Activated CD8-positive, alpha-beta memory T cell treated with anti-CD3 and anti-CD28 coated beads for 4 hours (primary cell): ENCODE results near the gene HP.

Experiments used
- DNase-seq, 2 donors: peaks; one replicate each; pipeline ENCODE4 v3.0.0-alpha.2; 2020; ENCODE audit warnings: low read depth in 2 of 2

Gene HP

DNA sequence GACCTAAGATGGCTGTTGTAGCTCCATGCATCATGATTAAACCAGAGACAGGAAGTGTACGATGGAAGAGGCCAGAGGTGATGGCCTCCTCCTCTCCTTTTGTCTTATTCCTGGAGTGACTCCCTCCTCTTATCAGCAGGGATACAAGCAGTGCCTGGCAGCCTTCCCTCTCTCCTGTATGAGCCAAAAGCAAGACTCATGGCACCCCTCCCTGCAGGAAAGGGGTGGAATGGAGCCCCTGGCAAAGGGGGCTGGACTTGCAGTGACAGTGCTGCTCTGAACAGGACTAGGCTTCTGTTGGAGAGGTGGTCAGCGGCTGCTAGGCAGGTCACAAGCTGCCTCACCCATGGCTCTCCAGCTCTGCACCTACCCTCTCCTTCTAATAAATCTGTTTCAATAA, 30.7 kb downstream of the HP start:
- no peak for DNase-seq

DNA sequence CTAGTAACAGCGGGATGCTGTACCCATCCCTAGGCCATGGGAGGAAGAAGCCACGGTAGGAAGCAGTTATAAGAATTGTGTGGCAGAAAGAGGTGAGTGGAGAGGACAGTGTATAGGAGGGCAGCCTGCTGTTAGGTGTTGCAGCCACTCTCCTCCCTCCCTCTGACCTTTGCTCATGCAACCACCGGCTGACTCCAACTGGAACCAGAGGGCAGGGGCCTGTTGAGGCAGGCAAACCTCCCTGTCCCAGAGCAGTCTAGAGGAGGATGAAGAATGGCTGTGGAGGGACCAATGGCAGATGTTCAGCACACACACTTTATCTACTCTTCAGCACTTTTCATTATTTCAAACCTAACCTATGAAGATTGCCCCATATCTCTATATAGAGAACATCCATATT, 36.9 kb downstream of the HP start:
- DNase-seq = no peak

GRCh38 chr16:72092832-72093447, 38.6 kb downstream of the HP start:
- DNase-seq = no peak

GRCh38 chr16:72093448-72094265, 39.4 kb downstream of the HP start, which contains the start of the genes DHX38 and TXNL4B:
DHX38 (plus strand) TSS chr16:72093847; CDS start chr16:72096158, 2,311 bp downstream.
TXNL4B (minus strand) TSS chr16:72093620; CDS start chr16:72090749, 2,871 bp downstream.
- DNase-seq = peak; percentile 82 to 87

DNA sequence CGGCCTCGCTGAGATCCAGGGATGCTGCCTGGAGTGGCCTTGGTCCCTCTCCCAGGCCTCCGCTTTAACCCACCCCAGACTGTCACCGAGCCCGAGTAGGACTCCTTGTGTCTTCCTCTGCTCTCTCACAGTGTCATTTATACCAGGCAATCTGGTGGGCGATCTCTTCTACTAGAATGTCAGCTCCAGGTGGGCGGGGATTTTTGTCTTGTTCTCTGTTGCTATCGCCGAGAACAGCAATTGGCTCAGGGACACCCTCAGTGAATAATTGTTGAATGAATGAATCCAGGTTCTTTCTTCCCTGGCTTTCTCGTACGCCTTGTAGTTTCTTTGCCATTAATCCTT, 39.9 kb downstream of the HP start:
- peak; percentile 10 to 60 for DNase-seq

DNA sequence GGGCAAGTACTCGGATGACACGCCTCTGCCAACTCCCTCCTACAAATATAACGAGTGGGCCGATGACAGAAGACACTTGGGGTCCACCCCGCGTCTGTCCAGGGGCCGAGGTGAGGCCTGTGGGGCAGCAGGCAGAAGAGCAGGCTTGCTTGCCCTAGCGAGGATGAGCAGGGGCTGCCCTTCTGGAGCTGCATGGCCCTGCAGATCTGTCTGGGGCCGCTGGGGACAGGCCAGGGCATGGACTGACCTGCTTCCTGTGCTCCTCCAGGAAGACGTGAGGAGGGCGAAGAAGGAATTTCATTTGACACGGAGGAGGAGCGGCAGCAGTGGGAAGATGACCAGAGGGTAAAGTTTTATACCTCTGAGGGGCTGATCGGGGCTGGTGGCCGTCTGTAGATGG, 44.6 kb downstream of the HP start:
- no peak for DNase-seq

- DNase-seq = peak in 1 of 2 donors; percentile 4
These were observed 45.1 kb downstream of the HP start for GRCh38 chr16:72099377-72099818.

DNA sequence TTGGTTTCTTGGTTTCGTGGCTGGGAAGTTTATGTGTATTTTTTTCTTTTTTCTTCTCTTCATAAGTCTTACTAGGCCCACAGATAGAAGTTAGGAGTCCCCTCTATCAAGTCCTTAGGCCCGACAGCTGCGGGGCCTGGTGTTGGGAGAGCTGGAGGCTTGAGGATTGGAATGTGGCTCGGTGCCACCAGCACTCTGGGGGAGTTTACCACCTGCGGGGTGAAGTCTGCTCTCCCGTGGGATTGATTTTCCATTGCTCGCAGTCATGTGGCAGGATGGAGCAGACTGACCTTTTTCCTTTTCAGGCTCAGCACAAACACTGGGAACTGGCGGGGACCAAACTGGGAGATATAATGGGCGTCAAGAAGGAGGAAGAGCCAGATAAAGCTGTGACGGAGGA, 46.9 kb downstream of the HP start:
- DNase-seq = no peak

GRCh38 chr16:72104905-72105304, 50.6 kb downstream of the HP start:
- DNase-seq = no peak

DNA sequence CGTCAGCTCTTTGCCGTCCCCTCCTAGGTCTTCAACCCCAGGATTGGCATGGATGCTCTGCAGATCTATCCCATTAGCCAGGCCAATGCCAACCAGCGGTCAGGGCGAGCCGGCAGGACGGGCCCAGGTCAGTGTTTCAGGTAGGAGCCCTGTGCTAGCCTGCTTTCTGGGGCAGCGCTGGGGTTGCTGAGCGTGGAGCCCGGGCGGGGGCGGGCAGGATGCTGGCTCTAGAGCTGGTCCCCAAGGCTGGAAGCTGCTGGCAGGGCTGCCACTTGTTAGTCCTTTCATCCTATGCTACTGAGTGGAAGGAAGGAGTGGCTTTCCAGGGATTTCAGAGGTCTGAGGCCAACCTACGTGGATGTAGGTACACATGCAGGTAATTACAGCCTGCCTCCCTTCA, 51.7 kb downstream of the HP start:
- DNase-seq = no peak

DNA sequence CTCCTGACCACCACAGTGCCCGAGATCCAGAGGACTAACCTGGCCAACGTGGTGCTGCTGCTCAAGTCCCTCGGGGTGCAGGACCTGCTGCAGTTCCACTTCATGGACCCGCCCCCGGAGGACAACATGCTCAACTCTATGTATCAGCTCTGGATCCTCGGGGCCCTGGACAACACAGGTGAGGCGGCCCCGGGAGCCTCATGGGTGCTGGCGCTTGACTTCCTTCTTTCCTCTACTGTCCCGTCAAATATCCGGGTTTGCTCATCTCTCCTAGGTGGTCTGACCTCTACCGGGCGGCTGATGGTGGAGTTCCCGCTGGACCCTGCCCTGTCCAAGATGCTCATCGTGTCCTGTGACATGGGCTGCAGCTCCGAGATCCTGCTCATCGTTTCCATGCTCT, 53.1 kb downstream of the HP start:
- no peak for DNase-seq

- no peak for DNase-seq
These were observed 54.2 kb downstream of the HP start for GRCh38 chr16:72108353-72109102.

DNA sequence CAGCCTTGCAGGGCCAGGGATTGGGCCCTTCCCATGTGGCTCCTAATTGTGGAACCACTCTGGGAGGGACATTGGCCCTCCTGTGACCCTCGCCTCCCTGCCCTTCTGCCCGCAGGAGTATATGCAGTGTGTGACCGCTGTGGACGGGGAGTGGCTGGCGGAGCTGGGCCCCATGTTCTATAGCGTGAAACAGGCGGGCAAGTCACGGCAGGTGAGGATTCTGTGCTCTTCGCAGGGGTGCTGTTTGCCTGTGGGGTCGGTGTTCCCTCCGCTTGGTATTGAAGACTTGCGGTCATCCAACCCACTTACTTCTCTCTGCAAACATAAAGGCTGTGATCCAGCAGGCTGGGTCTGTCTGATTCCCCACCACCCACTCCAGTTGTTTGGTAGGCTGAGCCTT, 55.0 kb downstream of the HP start:
- DNase-seq = no peak

DNA sequence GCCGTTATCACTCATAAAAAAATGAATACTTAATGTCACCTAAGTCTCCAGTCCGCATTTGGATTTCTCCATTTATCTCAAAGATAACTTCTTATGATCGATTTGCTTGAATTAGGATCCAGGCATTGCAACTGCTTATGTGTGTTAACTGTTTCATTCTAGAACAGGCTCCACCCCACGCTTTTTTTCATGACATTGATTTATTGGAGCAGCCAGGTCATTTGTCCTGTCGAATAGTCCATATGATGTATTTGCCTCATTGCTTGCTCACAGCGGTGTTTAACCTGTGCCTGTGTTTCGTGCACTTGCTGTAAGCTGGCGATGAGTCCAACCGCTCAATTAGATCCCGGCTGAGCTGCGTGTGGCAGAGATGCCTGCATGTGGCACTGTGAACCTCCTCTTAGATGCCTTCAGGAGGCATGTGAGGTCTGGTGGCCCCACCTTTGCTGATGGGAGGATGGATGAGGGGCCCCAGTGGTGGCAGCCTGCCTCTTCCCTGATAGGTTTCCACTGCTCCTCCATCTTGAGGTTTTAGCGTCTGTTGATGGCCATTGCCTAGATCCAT, 55.7 kb downstream of the HP start:
- no peak for DNase-seq
